K562 (cell line): ENCODE results near the gene OSCP1. TPM values are rescaled to one million over a fixed set of nuclear protein-coding genes. Genes with fewer than 3 reads are reported as not detected.

Source experiments
- ATF1 ChIP-seq, 2 experiments: fragments of 450-650 bp in 1 of 2; IDR thresholded peaks; 2 replicates each; pipeline ENCODE4 v1.6.1; 2016; ENCODE audit warnings: missing compliant biosample characterization in 1 of 2, missing genetic modification characterization in 1 of 2
- FIP1L1 ChIP-seq: fragments of 200-400 bp; formaldehyde crosslinking; IDR thresholded peaks from 2 replicates; pipeline ENCODE4 v1.6.1; 2018; ENCODE audit warnings: mild to moderate bottlenecking, low read depth, low read length; ENCODE audit not compliant: poor library complexity, severe bottlenecking
- GTF2B ChIP-seq: IDR thresholded peaks from 2 replicates; pipeline ENCODE4 v1.6.1; 2011; ENCODE audit not compliant: insufficient read length; ENCODE audit errors: extremely low read depth
- HMGXB4 ChIP-seq: sonication (generic); formaldehyde crosslinking; IDR thresholded peaks from 2 replicates; pipeline ENCODE4 v1.8.1; 2023; ENCODE audit warnings: mild to moderate bottlenecking, missing genetic modification reagents
- HOMEZ ChIP-seq: fragments of 250-450 bp; sonication (Bioruptor Pico); IDR thresholded peaks from 2 replicates; pipeline ENCODE4 v1.4.0; 2020; ENCODE audit warnings: mild to moderate bottlenecking, moderate library complexity
- ID3 ChIP-seq, 2 experiments: fragments of 250-450 bp in 1 of 2; fragments of 450-650 bp in 1 of 2; sonication (Bioruptor Pico) in 1 of 2; IDR thresholded peaks; 2 replicates each; pipeline versions ENCODE4 v1.6.1 to v1.8.0; 2016 to 2021; ENCODE audit warnings: mild to moderate bottlenecking in 2 of 2, moderate library complexity in 2 of 2, missing compliant biosample characterization in 1 of 2, missing genetic modification characterization in 1 of 2
- MAFG ChIP-seq: fragments of 450-650 bp; conservative IDR thresholded peaks from 2 replicates; pipeline ENCODE4 v1.6.1; 2016; ENCODE audit warnings: missing genetic modification characterization, missing compliant biosample characterization
- MITF ChIP-seq: IDR thresholded peaks from 2 replicates; pipeline ENCODE4 v1.6.1; 2014; ENCODE audit warnings: antibody characterized with exemption
- NEUROD1 ChIP-seq: fragments of 150-350 bp; IDR thresholded peaks from 2 replicates; pipeline ENCODE4 v1.6.1; 2014; ENCODE audit warnings: borderline replicate concordance, low read length, low read depth; ENCODE audit not compliant: partially characterized antibody
- NR2C1 ChIP-seq, 2 experiments: fragments of 450-650 bp; IDR thresholded peaks; 2 replicates each; pipeline ENCODE4 v1.6.1; 2017; ENCODE audit warnings: mild to moderate bottlenecking in 2 of 2, antibody characterized with exemption in 1 of 2, inconsistent platforms in 1 of 2, missing compliant biosample characterization in 1 of 2, missing genetic modification characterization in 1 of 2
- POLR2B ChIP-seq: fragments of 450-650 bp; IDR thresholded peaks from 2 replicates; pipeline ENCODE4 v1.6.1; 2018; ENCODE audit warnings: low read depth; ENCODE audit not compliant: partially characterized antibody
- POLR3A ChIP-seq: IDR thresholded peaks from 2 replicates; pipeline ENCODE4 v1.6.1; 2011; ENCODE audit warnings: borderline replicate concordance, mild to moderate bottlenecking, moderate library complexity; ENCODE audit not compliant: insufficient read length, insufficient read depth; ENCODE audit errors: extremely low read depth
- RBM14 ChIP-seq: fragments of 200-400 bp; formaldehyde crosslinking; IDR thresholded peaks from 2 replicates; pipeline ENCODE4 v1.6.1; 2018; ENCODE audit warnings: low read depth, mild to moderate bottlenecking, low read length, moderate library complexity, borderline replicate concordance; ENCODE audit not compliant: insufficient read depth
- RBM15 ChIP-seq: fragments of 200-400 bp; formaldehyde crosslinking; IDR thresholded peaks from 2 replicates; pipeline ENCODE4 v1.6.1; 2018; ENCODE audit warnings: mild to moderate bottlenecking, low read length, moderate library complexity; ENCODE audit not compliant: insufficient read depth
- SMARCA4 ChIP-seq: fragments of 450-650 bp; IDR thresholded peaks from 2 replicates; pipeline ENCODE4 v1.6.1; 2016
- STAG1 ChIP-seq: sonication (generic); formaldehyde crosslinking; IDR thresholded peaks from 2 replicates; pipeline ENCODE4 v1.5.0; 2020; ENCODE audit warnings: missing genetic modification reagents, borderline replicate concordance
- SUPT5H ChIP-seq: fragments of 450-650 bp; IDR thresholded peaks from 2 replicates; pipeline ENCODE4 v1.6.1; 2016
- TRIM28 ChIP-seq: fragments of 450-650 bp; IDR thresholded peaks from 2 replicates; pipeline ENCODE4 v1.6.1; 2017
- ZBTB1 ChIP-seq: sonication (generic); formaldehyde crosslinking; IDR thresholded peaks from 2 replicates; pipeline ENCODE4 v1.8.1; 2023; ENCODE audit warnings: missing genetic modification reagents, low read depth, mild to moderate bottlenecking, borderline replicate concordance
- ZNF57 ChIP-seq: fragments of 450-650 bp; formaldehyde crosslinking; IDR thresholded peaks from 2 replicates; pipeline ENCODE4 v1.4.0; 2020; ENCODE audit warnings: mild to moderate bottlenecking, moderate library complexity
- ZNF76 ChIP-seq: fragments of 250-450 bp; sonication (Bioruptor Pico); IDR thresholded peaks from 2 replicates; pipeline ENCODE4 v1.4.0; 2020; ENCODE audit warnings: mild to moderate bottlenecking, moderate library complexity, borderline replicate concordance
- ZNF79 ChIP-seq: fragments of 250-450 bp; sonication (Bioruptor Pico); IDR thresholded peaks from 2 replicates; pipeline ENCODE4 v1.4.0; 2020; ENCODE audit warnings: low read depth, mild to moderate bottlenecking, moderate library complexity
- polyA plus RNA-seq, 8 experiments: library from polyadenylated mRNA; depleted of rRNA in 4 of 8; stranded (reverse) in 5 of 8; unstranded in 3 of 8; fragments of >200 nt; fragmentation: Nextera tagmentation in 2 of 8; fragmentation: Illumina TruSeq in 1 of 8; extraction: Ambion mirVana in 2 of 8; extraction: Trizol in 1 of 8; gene quantifications; 2 replicates each; pipeline versions ENCODE4 v1.2.1 to v1.2.3, GENCODE V29; 2011 to 2014; ENCODE audit warnings: inconsistent platforms in 1 of 8, missing spikeins in 1 of 8
- total RNA-seq, 7 experiments: library from RNA; depleted of rRNA in 6 of 7; stranded (reverse); fragments of >200 nt in 6 of 7; fragmentation: Illumina TruSeq in 2 of 7; extraction: Trizol in 2 of 7; gene quantifications; 2 replicates each; pipeline versions ENCODE4 v1.2.1 to v1.2.3, GENCODE V29; 2011 to 2021; ENCODE audit warnings: low replicate concordance in 1 of 7

Gene OSCP1
- total and polyA plus RNA-seq, 9 of the 15 experiments (the other 6 are each of a cell fraction or from before 2014, with no cell fraction given), result 0.15 to 0.40 (median 0.33) TPM; not detected in 5

GRCh38 chr1:36492491-36492890, 42.2 kb upstream of the OSCP1 start (continued):
- TF ChIP-seq HOMEZ (CRISPR knock-in tag), result no peak
- TF ChIP-seq MAFG (tag), result no peak
- no peak for TF ChIP-seq ZNF79 (CRISPR knock-in tag)
- no peak for TF ChIP-seq FIP1L1
- no peak for TF ChIP-seq SUPT5H
- no peak for TF ChIP-seq NR2C1 (IDR thresholded peaks at IDR 0.05)
- TF ChIP-seq NR2C1 (tag; IDR thresholded peaks at IDR 0.05), result no peak
- no peak for TF ChIP-seq RBM15
- TF ChIP-seq RBM14, result no peak
- TF ChIP-seq HMGXB4 (CRISPR knock-in tag), result no peak
- TF ChIP-seq ATF1 (CRISPR knock-in tag; IDR thresholded peaks at IDR 0.05), result no peak
- no peak for TF ChIP-seq ATF1 (tag; IDR thresholded peaks at IDR 0.05)
- no peak for TF ChIP-seq ID3 (CRISPR knock-in tag; IDR thresholded peaks at IDR 0.05)
- TF ChIP-seq ID3 (tag; IDR thresholded peaks at IDR 0.05), result peak; percentile 53; the same call in 1 of the 2 replicates
- TF ChIP-seq POLR3A, result no peak
- no peak for TF ChIP-seq ZNF57 (CRISPR knock-in tag)
- TF ChIP-seq MITF, result peak; percentile 64; the same call in 1 of the 2 replicates
- no peak; the same call in 1 of the 2 replicates for TF ChIP-seq ZBTB1 (CRISPR knock-in tag)
- TF ChIP-seq POLR2B, result no peak
- no peak for TF ChIP-seq TRIM28
- no peak for TF ChIP-seq GTF2B
- no peak for TF ChIP-seq STAG1 (CRISPR knock-in tag)
- TF ChIP-seq SMARCA4, result peak; percentile 86
- no peak for TF ChIP-seq ZNF76 (CRISPR knock-in tag)
- TF ChIP-seq NEUROD1, result no peak
